Upper lobe of left lung (tissue), 4 donors: ENCODE results near the gene ACR.

ENCODE experiments used
- CTCF ChIP-seq, 6 experiments: fragments of 450-650 bp in 4 of 6; fragments of 200-600 bp in 2 of 6; sonication (generic) in 2 of 6; IDR thresholded peaks; one replicate each; pipeline ENCODE4 v1.5.1; 2016 to 2019; ENCODE audit warnings: antibody characterized with exemption in 6 of 6
- EP300 ChIP-seq, 4 donors: sonication (generic); formaldehyde crosslinking; IDR thresholded peaks; one replicate each; pipeline ENCODE4 v1.5.1; 2017; ENCODE audit warnings: antibody characterized with exemption in 4 of 4, control low read depth in 2 of 4
- POLR2A ChIP-seq, 4 donors: fragments of 450-650 bp; IDR thresholded peaks; one replicate each; pipeline ENCODE4 v1.5.1; 2016 to 2017; ENCODE audit warnings: antibody characterized with exemption in 4 of 4, mild to moderate bottlenecking in 2 of 4
- POLR2AphosphoS5 ChIP-seq, 2 donors: sonication (generic); formaldehyde crosslinking; IDR thresholded peaks; one replicate each; pipeline ENCODE4 v1.5.1; 2017; ENCODE audit warnings: antibody characterized with exemption in 2 of 2

- TF ChIP-seq CTCF (IDR thresholded peaks at IDR 0.05) (no peak), POLR2A (IDR thresholded peaks at IDR 0.05) (no peak), POLR2AphosphoS5 (IDR thresholded peaks at IDR 0.05) (no peak), EP300 (IDR thresholded peaks at IDR 0.05) (no peak)
Measured at GRCh38 chr22:50698546-50698945, 39.5 kb upstream of the ACR start.
